SW480 (cell line): ENCODE results near the gene ADARB1.

Source experiments
- DNase-seq: peaks from one replicate; pipeline ENCODE4 v3.0.0-alpha.2; 2016; ENCODE audit warnings: low spot score

Gene ADARB1

GRCh38 chr21:45151445-45152160 lies 77.2 kb downstream of the ADARB1 start:
- DNase-seq: no peak

- no peak for DNase-seq
These were observed 77.9 kb downstream of the ADARB1 start for GRCh38 chr21:45152265-45152746.

- DNase-seq: no peak
These were observed 79.3 kb downstream of the ADARB1 start for GRCh38 chr21:45153358-45154318.

- DNase-seq: peak; percentile 28
These were observed 80.4 kb downstream of the ADARB1 start for GRCh38 chr21:45154511-45155508.

- no peak for DNase-seq
These were observed 81.5 kb downstream of the ADARB1 start for GRCh38 chr21:45155910-45156309.

GRCh38 chr21:45156459-45156858 lies 82.1 kb downstream of the ADARB1 start:
- no peak for DNase-seq

GRCh38 chr21:45157932-45158331 lies 83.6 kb downstream of the ADARB1 start:
- no peak for DNase-seq

- no peak for DNase-seq
These were observed 84.4 kb downstream of the ADARB1 start for GRCh38 chr21:45158491-45159423.

- no peak for DNase-seq
These were observed 85.8 kb downstream of the ADARB1 start for GRCh38 chr21:45160198-45160597.

- no peak for DNase-seq
These were observed 86.9 kb downstream of the ADARB1 start for GRCh38 chr21:45161038-45161945.

- no peak for DNase-seq
These were observed 87.7 kb downstream of the ADARB1 start for GRCh38 chr21:45162115-45162514.

- DNase-seq: no peak
These were observed 88.4 kb downstream of the ADARB1 start for GRCh38 chr21:45162809-45163208.

GRCh38 chr21:45163413-45164123 lies 89.2 kb downstream of the ADARB1 start:
- DNase-seq: no peak

- no peak for DNase-seq
These were observed 89.7 kb downstream of the ADARB1 start for GRCh38 chr21:45164124-45164511.

GRCh38 chr21:45164838-45165237 lies 90.5 kb downstream of the ADARB1 start:
- DNase-seq: no peak

GRCh38 chr21:45166931-45167330 lies 92.6 kb downstream of the ADARB1 start:
- DNase-seq: no peak

GRCh38 chr21:45167796-45168222 lies 93.4 kb downstream of the ADARB1 start:
- DNase-seq: no peak

- no peak for DNase-seq
These were observed 94.1 kb downstream of the ADARB1 start for GRCh38 chr21:45168522-45168921.

GRCh38 chr21:45169001-45169400 lies 94.6 kb downstream of the ADARB1 start:
- no peak for DNase-seq
